ENCODE data around the gene C20orf173. TPM values are rescaled to one million over a fixed set of nuclear protein-coding genes. Genes with fewer than 3 reads are reported as not detected.

Gene C20orf173
- not detected for total RNA-seq

- Histone ChIP-seq H3K4me1 (ENCODE audit: control insufficient read depth in 1 of 2, low read depth in 2 of 2) (no peaks in the 10 kb centered on the region), H3K27ac (no peak within 1 kb of the TSS), H3K36me3 (no peaks in the 10 kb centered on the region), H3K27me3 (replicated peaks; ENCODE audit: insufficient read depth) (no peaks in the 10 kb centered on the region), H3K9me3 (no peaks in the 10 kb centered on the region), H3K4me3 (no peak within 1 kb of the TSS)
- no peak for ATAC-seq (ENCODE audit: insufficient number of reproducible peaks, low FRiP score, low read depth)
- no peak for TF ChIP-seq CTCF (IDR thresholded peaks at IDR 0.05)
- DNase-seq (ENCODE audit: low spot score) = no peak
Observed at GRCh38 chr20:35529552-35529951, at the start of gene C20orf173. Gene C20orf173 (minus strand): TSS chr20:35529652. CDS start chr20:35529373, 279 bp downstream.

GRCh38 chr20:35579196-35579595 lies 49.7 kb upstream of the C20orf173 start:
- no peak for DNase-seq (ENCODE audit: low spot score)
- Histone ChIP-seq H3K4me1 (ENCODE audit: control insufficient read depth in 1 of 2, low read depth in 2 of 2) (no peaks in the 10 kb centered on the region), H3K4me3 (no peak overlapping the region), H3K27me3 (replicated peaks; ENCODE audit: insufficient read depth) (no peaks in the 10 kb centered on the region), H3K9me3 (no peaks in the 10 kb centered on the region), H3K36me3 (no peaks in the 10 kb centered on the region), H3K27ac (no peak overlapping the region)
- TF ChIP-seq CTCF (IDR thresholded peaks at IDR 0.05) = no peak
- ATAC-seq (ENCODE audit: insufficient number of reproducible peaks, low FRiP score, low read depth) = no peak

- no peak for TF ChIP-seq CTCF (IDR thresholded peaks at IDR 0.05)
- H3K27me3 ChIP-seq (replicated peaks; ENCODE audit: insufficient read depth) = no peaks in the 10 kb centered on the region
- ATAC-seq (ENCODE audit: insufficient number of reproducible peaks, low FRiP score, low read depth) (no peak), DNase-seq (ENCODE audit: low spot score) (no peak)
- H3K27ac ChIP-seq = no peak overlapping the region
- no peaks in the 10 kb centered on the region for H3K9me3 ChIP-seq
- H3K4me1 ChIP-seq (ENCODE audit: control insufficient read depth in 1 of 2, low read depth in 2 of 2) = no peaks in the 10 kb centered on the region
- no peak overlapping the region for H3K4me3 ChIP-seq
- H3K36me3 ChIP-seq = no peaks in the 10 kb centered on the region
Observed at GRCh38 chr20:35578469-35578868, 49.0 kb upstream of the C20orf173 start.

- H3K36me3 ChIP-seq = no peaks in the 10 kb centered on the region
- H3K27ac ChIP-seq = no peak overlapping the region
- H3K4me3 ChIP-seq = no peak overlapping the region
- DNase-seq (ENCODE audit: low spot score) (no peak), ATAC-seq (ENCODE audit: insufficient number of reproducible peaks, low FRiP score, low read depth) (no peak)
- no peaks in the 10 kb centered on the region for H3K4me1 ChIP-seq (ENCODE audit: control insufficient read depth in 1 of 2, low read depth in 2 of 2)
- no peaks in the 10 kb centered on the region for H3K27me3 ChIP-seq (replicated peaks; ENCODE audit: insufficient read depth)
- TF ChIP-seq CTCF (IDR thresholded peaks at IDR 0.05) = no peak
- peaks cover 5% of the 10 kb centered on the region for H3K9me3 ChIP-seq
Observed at GRCh38 chr20:35576816-35577215, 47.4 kb upstream of the C20orf173 start.

- no peak overlapping the region for H3K4me3 ChIP-seq
- ATAC-seq (ENCODE audit: insufficient number of reproducible peaks, low FRiP score, low read depth) (no peak), DNase-seq (ENCODE audit: low spot score) (no peak)
- H3K27ac ChIP-seq = no peak overlapping the region
- no peaks in the 10 kb centered on the region for H3K4me1 ChIP-seq (ENCODE audit: control insufficient read depth in 1 of 2, low read depth in 2 of 2)
- H3K9me3 ChIP-seq = peaks cover 5% of the 10 kb centered on the region
- H3K36me3 ChIP-seq = no peaks in the 10 kb centered on the region
- H3K27me3 ChIP-seq (replicated peaks; ENCODE audit: insufficient read depth) = no peaks in the 10 kb centered on the region
- TF ChIP-seq CTCF (IDR thresholded peaks at IDR 0.05) = no peak
Observed at GRCh38 chr20:35575958-35576357, 46.5 kb upstream of the C20orf173 start.
